NCI-H82 treated with DMSO at 0.1 percent for 48 hours (cell line): Measurements from ENCODE around the gene XRRA1.

ENCODE experiments used
- DNase-seq: peaks from one replicate; lab custom pipeline; 2025; ENCODE audit not compliant: unreplicated experiment; lab: John Stamatoyannopoulos, UW

The XRRA1 gene

GRCh38 chr11:74952752-74953151, 3.9 kb upstream of the XRRA1 start:
- DNase-seq, result no peak

GRCh38 chr11:74951226-74951625, 2.3 kb upstream of the XRRA1 start:
- DNase-seq, result no peak

GRCh38 chr11:74950374-74950969, 1.6 kb upstream of the XRRA1 start:
- DNase-seq, result no peak

GRCh38 chr11:74949753-74950137, 854 bp upstream of the XRRA1 start:
- DNase-seq, result no peak

GRCh38 chr11:74948546-74948897, 369 bp downstream of the XRRA1 start:
- DNase-seq, result no peak

- DNase-seq, result no peak
These were observed 6.7 kb downstream of the XRRA1 start for GRCh38 chr11:74942073-74942759.

GRCh38 chr11:74941492-74941891, 7.4 kb downstream of the XRRA1 start:
- DNase-seq, result no peak

GRCh38 chr11:74937696-74938475, 11.0 kb downstream of the XRRA1 start:
- no peak for DNase-seq

GRCh38 chr11:74936976-74937375, 11.9 kb downstream of the XRRA1 start:
- no peak for DNase-seq

GRCh38 chr11:74936087-74936486, 12.8 kb downstream of the XRRA1 start:
- DNase-seq, result no peak

GRCh38 chr11:74935285-74935684, 13.6 kb downstream of the XRRA1 start:
- no peak for DNase-seq

GRCh38 chr11:74933765-74934164, 15.1 kb downstream of the XRRA1 start:
- no peak for DNase-seq

GRCh38 chr11:74932797-74933196, 16.1 kb downstream of the XRRA1 start:
- no peak for DNase-seq

GRCh38 chr11:74932169-74932568, 16.7 kb downstream of the XRRA1 start:
- no peak for DNase-seq

GRCh38 chr11:74929431-74930363, 19.2 kb downstream of the XRRA1 start:
- peak; percentile 89 for DNase-seq

- DNase-seq, result no peak
These were observed 21.4 kb downstream of the XRRA1 start for GRCh38 chr11:74927496-74927895.

- no peak for DNase-seq
These were observed 22.4 kb downstream of the XRRA1 start for GRCh38 chr11:74926304-74927030.

GRCh38 chr11:74925281-74925680, 23.6 kb downstream of the XRRA1 start:
- DNase-seq, result no peak

- DNase-seq, result no peak
These were observed 25.8 kb downstream of the XRRA1 start for GRCh38 chr11:74923125-74923524.

GRCh38 chr11:74909812-74910211, 39.1 kb downstream of the XRRA1 start:
- no peak for DNase-seq

GRCh38 chr11:74909385-74909784, 39.5 kb downstream of the XRRA1 start:
- DNase-seq, result no peak
